ENCODE measurements around the gene RHCG.

GRCh38 chr15:89526601-89527441, 30.4 kb upstream of the RHCG start:
- TF ChIP-seq CTCF (IDR thresholded peaks at IDR 0.05) (no peak), POLR2A (IDR thresholded peaks at IDR 0.05) (no peak)

Measured in esophagus squamous epithelium (tissue), 4 donors.